Bronchial epithelial cell (primary cell): ENCODE measurements around the gene FAM222A. TPM values are rescaled to one million over a fixed set of nuclear protein-coding genes. Genes with fewer than 3 reads are reported as not detected.
A peak's percentile ranks its signal among the peaks of the same experiment; 100 is the strongest.

Experiments used
- DNase-seq: peaks from one replicate; pipeline ENCODE4 v3.0.0-alpha.2; 2010; ENCODE audit warnings: low read depth
- FAIRE-seq: peaks from 2 replicates; lab custom pipeline; 2011; peaks lifted over from hg19 to GRCh38; lab: Jason Lieb, UNC
- H3K27me3 ChIP-seq: 2 replicates; pipeline ENCODE4 v1.5.1; 2011; ENCODE audit warnings: low read length; ENCODE audit not compliant: control insufficient read depth, insufficient read depth
- H3K36me3 ChIP-seq: 2 replicates; pipeline ENCODE4 v1.5.1; 2011; ENCODE audit warnings: low read length; ENCODE audit not compliant: control insufficient read depth, insufficient read depth
- H3K4me3 ChIP-seq: 2 replicates; pipeline ENCODE4 v1.5.1; 2011; ENCODE audit warnings: mild to moderate bottlenecking, low read depth, low read length, control low read depth
- CTCF ChIP-seq: IDR thresholded peaks from 2 replicates; pipeline ENCODE4 v1.5.1; 2011; ENCODE audit warnings: mild to moderate bottlenecking, moderate library complexity, low read length, control low read depth, inconsistent platforms; ENCODE audit not compliant: insufficient read depth, severe bottlenecking
- total RNA-seq: library from RNA; depleted of rRNA; stranded (reverse); fragments of >200 nt; gene quantifications from 2 replicates; pipeline ENCODE4 v1.2.1, GENCODE V29; 2014

FAM222A gene
- total RNA-seq, 1 donor from 2014 or later = not detected

DNA sequence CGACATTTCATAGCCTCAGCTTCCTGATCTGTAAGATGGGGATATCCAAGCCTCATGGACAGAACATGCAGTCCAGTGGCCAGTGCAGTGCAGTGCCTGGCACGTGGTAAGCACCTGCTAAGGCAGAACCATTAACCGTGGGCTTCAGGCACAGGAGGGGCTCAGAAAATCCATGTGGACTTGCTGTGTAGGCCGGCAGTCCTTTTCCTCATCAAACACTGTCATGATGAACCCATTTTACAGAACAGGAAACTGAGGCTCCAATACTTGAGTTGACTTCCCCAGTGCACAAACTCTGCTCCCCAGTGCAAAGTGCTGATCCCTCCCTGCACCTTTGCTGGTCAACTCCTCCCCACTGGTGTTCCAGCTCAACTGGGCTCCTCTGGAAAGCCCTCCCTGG is 101.6 kb downstream of the FAM222A start:
- Histone ChIP-seq H3K27me3 (no peaks in the 10 kb centered on the region), H3K4me3 (no peak overlapping the region), H3K36me3 (no peaks in the 10 kb centered on the region)
- FAIRE-seq (peak; percentile 66), DNase-seq (no peak)
- no peak for TF ChIP-seq CTCF

DNA sequence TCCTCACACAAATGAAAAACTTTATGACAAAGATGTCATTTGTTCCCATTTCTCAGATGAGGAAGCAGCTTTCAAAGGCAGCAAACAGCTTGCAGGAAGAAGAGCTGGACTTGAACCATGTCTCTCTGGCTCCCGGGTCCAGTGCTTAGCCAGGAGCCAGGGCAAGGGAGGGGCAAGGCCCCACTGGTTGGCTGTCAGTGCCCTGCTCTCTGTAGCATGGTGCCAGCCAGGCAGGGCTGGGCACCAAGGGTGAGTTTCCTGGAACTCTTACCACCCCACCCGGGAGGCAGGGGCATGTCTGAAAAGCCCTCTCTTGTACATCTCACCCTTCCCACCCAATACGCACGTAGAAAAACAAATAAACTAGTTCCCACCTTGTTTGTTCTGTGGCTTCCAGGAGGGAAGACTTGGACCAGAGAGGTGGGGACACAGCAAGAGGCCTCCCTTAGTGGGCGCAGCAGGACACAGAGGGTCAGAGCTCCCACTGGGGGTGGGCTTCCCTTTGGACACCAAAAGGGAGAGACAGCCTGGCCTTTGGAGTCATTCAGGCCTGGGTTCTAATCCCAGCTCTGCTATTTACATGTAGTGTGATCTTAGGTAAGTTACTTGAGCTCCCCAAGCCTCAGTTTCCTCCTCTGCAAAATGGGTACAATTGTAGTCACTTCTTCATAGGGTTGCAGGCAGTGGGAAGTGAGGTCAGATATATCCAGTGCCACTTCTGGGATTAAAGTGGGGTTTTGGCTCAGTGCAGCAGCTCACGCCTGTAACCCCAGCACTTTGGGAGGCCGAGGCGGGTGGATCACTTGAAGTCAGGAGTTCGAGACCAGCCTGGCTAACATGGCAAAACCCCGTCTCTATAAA is 102.4 kb downstream of the FAM222A start:
- Histone ChIP-seq H3K36me3 (no peaks in the 10 kb centered on the region), H3K27me3 (no peaks in the 10 kb centered on the region), H3K4me3 (no peak overlapping the region)
- FAIRE-seq (no peak), DNase-seq (no peak)
- TF ChIP-seq CTCF = no peak

GRCh38 chr12:109816870-109817269 is 103.2 kb downstream of the FAM222A start:
- TF ChIP-seq CTCF = no peak
- Histone ChIP-seq H3K27me3 (no peaks in the 10 kb centered on the region), H3K36me3 (no peaks in the 10 kb centered on the region), H3K4me3 (no peak overlapping the region)
- DNase-seq = no peak
- FAIRE-seq = peak; percentile 64

DNA sequence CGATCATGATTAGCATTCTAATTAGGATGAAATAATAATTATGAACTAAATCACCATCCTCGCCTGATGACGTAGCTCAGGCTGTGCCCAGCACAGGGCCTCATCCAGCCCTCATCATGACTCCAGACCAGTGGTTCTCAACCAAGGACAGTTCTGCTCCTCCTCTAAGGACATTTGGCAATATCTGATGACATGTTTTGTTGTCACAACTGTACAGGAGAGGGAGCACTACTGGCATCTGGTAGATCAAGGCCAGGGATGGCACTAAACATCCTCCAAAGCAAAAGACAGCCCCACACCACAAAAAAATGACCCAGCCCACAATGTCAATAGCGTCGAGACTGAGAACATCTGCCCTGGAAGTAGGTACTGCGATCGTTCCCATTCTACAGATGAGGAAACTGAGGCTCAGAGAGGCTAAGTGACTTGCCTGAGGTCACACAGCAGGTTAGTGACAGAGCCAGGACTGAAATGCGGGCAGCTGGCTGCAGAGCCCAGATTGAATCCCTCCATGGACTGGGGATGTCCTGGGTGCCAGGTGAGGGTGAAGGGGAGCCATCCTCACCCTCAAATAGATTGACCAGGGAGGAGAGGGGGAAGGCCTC is 104.1 kb downstream of the FAM222A start:
- Histone ChIP-seq H3K27me3 (no peaks in the 10 kb centered on the region), H3K36me3 (no peaks in the 10 kb centered on the region), H3K4me3 (no peak overlapping the region)
- DNase-seq (no peak), FAIRE-seq (peak; percentile 89)
- TF ChIP-seq CTCF = no peak

- Histone ChIP-seq H3K36me3 (no peaks in the 10 kb centered on the region), H3K27me3 (no peaks in the 10 kb centered on the region), H3K4me3 (no peak overlapping the region)
- DNase-seq (no peak), FAIRE-seq (no peak)
- no peak for TF ChIP-seq CTCF
Observed at GRCh38 chr12:109818253-109818652, 104.6 kb downstream of the FAM222A start.
